Measurements from ENCODE around the gene ABI3BP.

The ABI3BP gene

DNA sequence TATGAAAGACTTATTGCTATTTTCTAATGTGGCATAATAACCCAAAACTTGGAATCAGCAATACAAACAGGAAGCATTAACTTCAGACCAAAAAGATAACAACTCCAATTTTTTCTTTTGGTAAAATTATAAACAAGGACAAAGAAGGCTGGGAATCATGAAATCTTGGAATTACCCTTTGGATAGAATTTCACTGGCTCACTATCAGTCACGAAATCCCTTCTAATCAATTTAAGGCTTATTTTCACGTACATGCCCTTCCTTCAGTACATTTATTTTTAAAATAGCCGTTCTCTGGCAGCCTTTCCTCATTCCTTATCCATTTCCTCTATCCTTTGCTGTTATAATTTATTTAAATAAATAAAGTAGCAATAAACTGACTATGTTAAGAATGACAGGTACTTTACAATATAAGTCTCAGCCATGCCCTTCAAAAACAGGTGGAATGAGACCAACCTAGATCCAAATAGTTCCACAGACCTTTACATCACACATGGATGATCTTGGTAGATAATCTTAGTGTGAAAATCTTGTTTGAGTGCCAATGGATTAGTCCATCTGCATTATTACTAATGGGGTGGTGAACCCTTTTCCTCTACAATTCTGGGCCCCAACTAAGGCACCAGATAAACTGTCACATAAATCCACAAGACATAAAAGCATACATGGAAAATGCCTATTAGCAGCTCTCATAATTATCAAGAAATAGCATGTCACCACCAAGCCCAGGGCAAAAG, 38.9 kb downstream of the ABI3BP start:
- TF ChIP-seq RAD21 (IDR thresholded peaks at IDR 0.05; ENCODE audit: low read depth) (no peak), NFIC (IDR thresholded peaks at IDR 0.05) (no peak), TEAD4 (IDR thresholded peaks at IDR 0.05) (no peak), CREB1 (IDR thresholded peaks at IDR 0.05; ENCODE audit: low read depth) (no peak), CEBPB (IDR thresholded peaks at IDR 0.05) (no peak), TCF12 (IDR thresholded peaks at IDR 0.05; ENCODE audit: low read depth) (no peak), EP300 (IDR thresholded peaks at IDR 0.05; ENCODE audit: borderline replicate concordance) (no peak), FOXM1 (IDR thresholded peaks at IDR 0.05; ENCODE audit: borderline replicate concordance, low read depth) (no peak), EGR1 (IDR thresholded peaks at IDR 0.05) (no peak), YY1 (IDR thresholded peaks at IDR 0.05; ENCODE audit: low read depth) (no peak), TAF1 (IDR thresholded peaks at IDR 0.05; ENCODE audit: low read depth) (no peak), ZBTB7A (IDR thresholded peaks at IDR 0.05; ENCODE audit: low read depth) (no peak)
- TF ChIP-seq, protein P1, sequence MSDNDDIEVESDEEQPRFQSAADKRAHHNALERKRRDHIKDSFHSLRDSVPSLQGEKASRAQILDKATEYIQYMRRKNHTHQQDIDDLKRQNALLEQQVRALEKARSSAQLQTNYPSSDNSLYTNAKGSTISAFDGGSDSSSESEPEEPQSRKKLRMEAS (IDR thresholded peaks at IDR 0.05), result no peak
- TF ChIP-seq, protein P2, sequence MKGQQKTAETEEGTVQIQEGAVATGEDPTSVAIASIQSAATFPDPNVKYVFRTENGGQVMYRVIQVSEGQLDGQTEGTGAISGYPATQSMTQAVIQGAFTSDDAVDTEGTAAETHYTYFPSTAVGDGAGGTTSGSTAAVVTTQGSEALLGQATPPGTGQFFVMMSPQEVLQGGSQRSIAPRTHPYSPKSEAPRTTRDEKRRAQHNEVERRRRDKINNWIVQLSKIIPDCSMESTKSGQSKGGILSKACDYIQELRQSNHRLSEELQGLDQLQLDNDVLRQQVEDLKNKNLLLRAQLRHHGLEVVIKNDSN (IDR thresholded peaks at IDR 0.05), result no peak
- TF ChIP-seq, protein P3, sequence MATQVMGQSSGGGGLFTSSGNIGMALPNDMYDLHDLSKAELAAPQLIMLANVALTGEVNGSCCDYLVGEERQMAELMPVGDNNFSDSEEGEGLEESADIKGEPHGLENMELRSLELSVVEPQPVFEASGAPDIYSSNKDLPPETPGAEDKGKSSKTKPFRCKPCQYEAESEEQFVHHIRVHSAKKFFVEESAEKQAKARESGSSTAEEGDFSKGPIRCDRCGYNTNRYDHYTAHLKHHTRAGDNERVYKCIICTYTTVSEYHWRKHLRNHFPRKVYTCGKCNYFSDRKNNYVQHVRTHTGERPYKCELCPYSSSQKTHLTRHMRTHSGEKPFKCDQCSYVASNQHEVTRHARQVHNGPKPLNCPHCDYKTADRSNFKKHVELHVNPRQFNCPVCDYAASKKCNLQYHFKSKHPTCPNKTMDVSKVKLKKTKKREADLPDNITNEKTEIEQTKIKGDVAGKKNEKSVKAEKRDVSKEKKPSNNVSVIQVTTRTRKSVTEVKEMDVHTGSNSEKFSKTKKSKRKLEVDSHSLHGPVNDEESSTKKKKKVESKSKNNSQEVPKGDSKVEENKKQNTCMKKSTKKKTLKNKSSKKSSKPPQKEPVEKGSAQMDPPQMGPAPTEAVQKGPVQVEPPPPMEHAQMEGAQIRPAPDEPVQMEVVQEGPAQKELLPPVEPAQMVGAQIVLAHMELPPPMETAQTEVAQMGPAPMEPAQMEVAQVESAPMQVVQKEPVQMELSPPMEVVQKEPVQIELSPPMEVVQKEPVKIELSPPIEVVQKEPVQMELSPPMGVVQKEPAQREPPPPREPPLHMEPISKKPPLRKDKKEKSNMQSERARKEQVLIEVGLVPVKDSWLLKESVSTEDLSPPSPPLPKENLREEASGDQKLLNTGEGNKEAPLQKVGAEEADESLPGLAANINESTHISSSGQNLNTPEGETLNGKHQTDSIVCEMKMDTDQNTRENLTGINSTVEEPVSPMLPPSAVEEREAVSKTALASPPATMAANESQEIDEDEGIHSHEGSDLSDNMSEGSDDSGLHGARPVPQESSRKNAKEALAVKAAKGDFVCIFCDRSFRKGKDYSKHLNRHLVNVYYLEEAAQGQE (IDR thresholded peaks at IDR 0.05; ENCODE audit: low read depth), result no peak

DNA sequence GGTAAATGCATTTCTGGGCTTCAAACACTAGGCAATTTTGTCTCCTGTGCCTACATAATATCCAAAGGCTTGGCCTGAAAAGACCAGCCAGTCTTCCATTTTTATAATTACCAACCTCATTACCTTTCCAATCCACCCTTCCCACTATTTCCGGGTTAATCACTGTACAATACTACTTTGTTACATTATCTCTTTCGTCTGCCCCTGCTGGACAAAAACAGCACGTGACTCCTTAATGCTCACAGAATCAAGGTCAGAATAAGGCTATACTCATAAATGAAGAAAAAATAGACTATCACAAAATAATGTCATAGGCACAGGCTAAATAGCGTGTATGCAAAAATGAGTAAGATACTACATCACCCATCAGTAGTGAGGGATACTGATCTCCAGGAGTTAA, 40.1 kb downstream of the ABI3BP start:
- TF ChIP-seq, protein P2 (IDR thresholded peaks at IDR 0.05), result no peak
- no peak for TF ChIP-seq TEAD4 (IDR thresholded peaks at IDR 0.05)
- TF ChIP-seq TAF1 (IDR thresholded peaks at IDR 0.05; ENCODE audit: low read depth), result no peak
- TF ChIP-seq TCF12 (IDR thresholded peaks at IDR 0.05; ENCODE audit: low read depth), result no peak
- no peak for TF ChIP-seq RAD21 (IDR thresholded peaks at IDR 0.05; ENCODE audit: low read depth)
- TF ChIP-seq NFIC (IDR thresholded peaks at IDR 0.05), result no peak
- TF ChIP-seq, protein P3 (IDR thresholded peaks at IDR 0.05; ENCODE audit: low read depth), result no peak
- no peak for TF ChIP-seq FOXM1 (IDR thresholded peaks at IDR 0.05; ENCODE audit: borderline replicate concordance, low read depth)
- no peak for TF ChIP-seq CREB1 (IDR thresholded peaks at IDR 0.05; ENCODE audit: low read depth)
- TF ChIP-seq, protein P1 (IDR thresholded peaks at IDR 0.05), result no peak
- no peak for TF ChIP-seq ZBTB7A (IDR thresholded peaks at IDR 0.05; ENCODE audit: low read depth)
- TF ChIP-seq EGR1 (IDR thresholded peaks at IDR 0.05), result no peak

DNA sequence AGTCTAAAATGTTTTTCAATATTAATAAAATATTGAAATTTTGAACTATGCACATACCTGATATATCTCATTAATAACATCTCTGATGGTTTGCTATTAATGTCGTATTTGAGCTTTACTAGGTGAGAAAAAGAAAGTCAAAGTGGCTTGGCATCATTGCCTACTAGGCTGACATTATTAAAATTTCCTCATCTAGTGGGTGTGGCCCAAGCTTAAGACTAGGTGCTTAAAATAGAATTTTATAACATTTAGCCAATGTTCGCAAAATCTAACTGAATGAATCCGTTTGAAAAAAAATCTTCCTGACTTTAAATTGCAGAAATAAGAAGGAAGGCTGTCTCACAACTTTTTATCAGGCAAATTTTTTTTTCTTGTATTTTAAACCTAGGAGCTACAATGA, 46.1 kb downstream of the ABI3BP start:
- TF ChIP-seq EGR1 (IDR thresholded peaks at IDR 0.05) (no peak), CEBPB (IDR thresholded peaks at IDR 0.05) (no peak), TCF12 (IDR thresholded peaks at IDR 0.05; ENCODE audit: low read depth) (no peak), TAF1 (IDR thresholded peaks at IDR 0.05; ENCODE audit: low read depth) (no peak), TEAD4 (IDR thresholded peaks at IDR 0.05) (no peak), YY1 (IDR thresholded peaks at IDR 0.05; ENCODE audit: low read depth) (no peak), FOXM1 (IDR thresholded peaks at IDR 0.05; ENCODE audit: borderline replicate concordance, low read depth) (no peak), RAD21 (IDR thresholded peaks at IDR 0.05; ENCODE audit: low read depth) (no peak), NFIC (IDR thresholded peaks at IDR 0.05) (no peak), EP300 (IDR thresholded peaks at IDR 0.05; ENCODE audit: borderline replicate concordance) (no peak), ZBTB7A (IDR thresholded peaks at IDR 0.05; ENCODE audit: low read depth) (no peak), CREB1 (IDR thresholded peaks at IDR 0.05; ENCODE audit: low read depth) (no peak)
- TF ChIP-seq, protein P2 (IDR thresholded peaks at IDR 0.05), result no peak
- TF ChIP-seq, protein P1 (IDR thresholded peaks at IDR 0.05), result no peak
- TF ChIP-seq, protein P3 (IDR thresholded peaks at IDR 0.05; ENCODE audit: low read depth), result no peak

All from Ishikawa (cell line).